Measurements from ENCODE around the gene PDE1C. TPM values are rescaled to one million over a fixed set of nuclear protein-coding genes. Genes with fewer than 3 reads are reported as not detected.

Gene PDE1C
- total RNA-seq, 2 donors from 2014 or later, result 0.26 to 0.60 TPM

DNA sequence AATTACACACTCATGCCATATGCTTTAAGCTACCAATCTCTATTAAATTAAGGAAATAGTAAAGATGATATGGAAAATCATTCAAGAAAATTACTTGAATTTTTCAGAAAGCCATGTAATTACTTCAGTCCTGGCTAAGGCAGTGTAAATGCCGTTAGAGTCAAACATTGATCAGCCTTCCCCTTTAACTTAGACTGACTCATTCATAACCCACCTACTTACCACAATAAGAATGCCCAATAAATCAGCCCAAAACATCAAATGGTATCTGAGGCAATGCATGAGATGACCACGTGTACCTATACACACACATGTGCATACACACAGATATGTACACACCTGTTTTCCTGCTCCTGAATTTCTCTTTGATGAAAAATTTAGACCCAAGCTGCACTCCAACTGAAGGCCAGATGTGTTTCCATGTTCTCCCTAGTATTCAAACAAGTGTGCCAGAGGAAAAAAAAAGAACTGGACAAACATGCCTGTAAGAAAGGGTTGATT lies 30.2 kb upstream of the PDE1C start:
- H3K9me3 Mint-ChIP-seq, result no peaks in the 10 kb centered on the region
- peaks cover 21% of the 10 kb centered on the region for H3K27me3 Mint-ChIP-seq (ENCODE audit: insufficient read depth)
- DNase-seq, result no peak
- H3K27ac Mint-ChIP-seq, result no peak overlapping the region
- no peaks in the 10 kb centered on the region for H3K36me3 ChIP-seq (ENCODE audit: control insufficient read depth, insufficient read depth, low read length)
- 93 to 100% methylated on average over 1 to 2 of the region's 2 CpGs for WGBS, 2 experiments (ENCODE audit: insufficient coverage in 1 of 2, insufficient read length in 1 of 2)
- TF ChIP-seq, protein P1, sequence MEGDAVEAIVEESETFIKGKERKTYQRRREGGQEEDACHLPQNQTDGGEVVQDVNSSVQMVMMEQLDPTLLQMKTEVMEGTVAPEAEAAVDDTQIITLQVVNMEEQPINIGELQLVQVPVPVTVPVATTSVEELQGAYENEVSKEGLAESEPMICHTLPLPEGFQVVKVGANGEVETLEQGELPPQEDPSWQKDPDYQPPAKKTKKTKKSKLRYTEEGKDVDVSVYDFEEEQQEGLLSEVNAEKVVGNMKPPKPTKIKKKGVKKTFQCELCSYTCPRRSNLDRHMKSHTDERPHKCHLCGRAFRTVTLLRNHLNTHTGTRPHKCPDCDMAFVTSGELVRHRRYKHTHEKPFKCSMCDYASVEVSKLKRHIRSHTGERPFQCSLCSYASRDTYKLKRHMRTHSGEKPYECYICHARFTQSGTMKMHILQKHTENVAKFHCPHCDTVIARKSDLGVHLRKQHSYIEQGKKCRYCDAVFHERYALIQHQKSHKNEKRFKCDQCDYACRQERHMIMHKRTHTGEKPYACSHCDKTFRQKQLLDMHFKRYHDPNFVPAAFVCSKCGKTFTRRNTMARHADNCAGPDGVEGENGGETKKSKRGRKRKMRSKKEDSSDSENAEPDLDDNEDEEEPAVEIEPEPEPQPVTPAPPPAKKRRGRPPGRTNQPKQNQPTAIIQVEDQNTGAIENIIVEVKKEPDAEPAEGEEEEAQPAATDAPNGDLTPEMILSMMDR (conservative IDR thresholded peaks at IDR 0.05), result no peak
- no peaks in the 10 kb centered on the region for H3K36me3 Mint-ChIP-seq (ENCODE audit: low read depth)
- H3K9me3 ChIP-seq (ENCODE audit: control insufficient read depth, low read length), result no peaks in the 10 kb centered on the region
- no peak overlapping the region for H3K4me3 Mint-ChIP-seq
- no peaks in the 10 kb centered on the region for H3K4me1 ChIP-seq (ENCODE audit: control insufficient read depth, insufficient read depth, low read length)
- no peak overlapping the region for H3K4me3 ChIP-seq (ENCODE audit: low read length)
- H3K27ac ChIP-seq (ENCODE audit: low read depth, low read length), result no peak overlapping the region
- no peak overlapping the region for H3K9ac ChIP-seq (ENCODE audit: extremely low read depth, low read length, poor library complexity, severe bottlenecking)
- no peaks in the 10 kb centered on the region for H3K27me3 ChIP-seq (ENCODE audit: control insufficient read depth, insufficient read depth, low read length, poor library complexity, severe bottlenecking)
- no peaks in the 10 kb centered on the region for H3K4me1 Mint-ChIP-seq

DNA sequence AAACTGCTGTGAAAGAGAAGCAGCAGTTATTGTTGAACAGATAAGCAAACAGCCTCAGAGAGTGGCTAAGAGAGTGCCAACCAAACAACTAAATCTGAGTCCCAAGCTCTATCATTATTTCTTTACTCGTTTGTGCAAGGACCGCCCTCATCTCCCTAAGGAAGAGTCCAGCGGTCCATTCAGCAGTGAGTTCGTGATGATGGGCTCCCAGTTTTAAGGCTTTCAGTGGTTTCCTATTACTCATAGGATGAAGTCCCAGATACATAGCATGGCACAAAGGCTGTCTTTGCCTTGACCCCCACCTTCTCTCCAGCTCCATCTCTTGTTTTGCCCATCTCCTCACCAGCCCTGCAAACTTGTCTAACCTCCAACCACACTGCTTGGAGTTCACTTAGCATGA lies 24.3 kb upstream of the PDE1C start:
- Mint-ChIP-seq H3K4me1 (no peaks in the 10 kb centered on the region), H3K4me3 (no peak overlapping the region), H3K36me3 (ENCODE audit: low read depth) (no peaks in the 10 kb centered on the region), H3K27me3 (ENCODE audit: insufficient read depth) (peaks cover 38% of the 10 kb centered on the region), H3K27ac (no peak overlapping the region), H3K9me3 (no peaks in the 10 kb centered on the region)
- H3K9me3 ChIP-seq (ENCODE audit: control insufficient read depth, low read length), result no peaks in the 10 kb centered on the region
- TF ChIP-seq, protein P1 (conservative IDR thresholded peaks at IDR 0.05), result no peak
- no peak overlapping the region for H3K9ac ChIP-seq (ENCODE audit: extremely low read depth, low read length, poor library complexity, severe bottlenecking)
- no peaks in the 10 kb centered on the region for H3K4me1 ChIP-seq (ENCODE audit: control insufficient read depth, insufficient read depth, low read length)
- H3K4me3 ChIP-seq (ENCODE audit: low read length), result no peak overlapping the region
- no peak for DNase-seq
- H3K36me3 ChIP-seq (ENCODE audit: control insufficient read depth, insufficient read depth, low read length), result no peaks in the 10 kb centered on the region
- no peaks in the 10 kb centered on the region for H3K27me3 ChIP-seq (ENCODE audit: control insufficient read depth, insufficient read depth, low read length, poor library complexity, severe bottlenecking)
- no peak overlapping the region for H3K27ac ChIP-seq (ENCODE audit: low read depth, low read length)
- 97 to 100% methylated on average over 4 of the region's 4 CpGs for WGBS, 2 experiments (ENCODE audit: insufficient coverage in 1 of 2, insufficient read length in 1 of 2)

DNA sequence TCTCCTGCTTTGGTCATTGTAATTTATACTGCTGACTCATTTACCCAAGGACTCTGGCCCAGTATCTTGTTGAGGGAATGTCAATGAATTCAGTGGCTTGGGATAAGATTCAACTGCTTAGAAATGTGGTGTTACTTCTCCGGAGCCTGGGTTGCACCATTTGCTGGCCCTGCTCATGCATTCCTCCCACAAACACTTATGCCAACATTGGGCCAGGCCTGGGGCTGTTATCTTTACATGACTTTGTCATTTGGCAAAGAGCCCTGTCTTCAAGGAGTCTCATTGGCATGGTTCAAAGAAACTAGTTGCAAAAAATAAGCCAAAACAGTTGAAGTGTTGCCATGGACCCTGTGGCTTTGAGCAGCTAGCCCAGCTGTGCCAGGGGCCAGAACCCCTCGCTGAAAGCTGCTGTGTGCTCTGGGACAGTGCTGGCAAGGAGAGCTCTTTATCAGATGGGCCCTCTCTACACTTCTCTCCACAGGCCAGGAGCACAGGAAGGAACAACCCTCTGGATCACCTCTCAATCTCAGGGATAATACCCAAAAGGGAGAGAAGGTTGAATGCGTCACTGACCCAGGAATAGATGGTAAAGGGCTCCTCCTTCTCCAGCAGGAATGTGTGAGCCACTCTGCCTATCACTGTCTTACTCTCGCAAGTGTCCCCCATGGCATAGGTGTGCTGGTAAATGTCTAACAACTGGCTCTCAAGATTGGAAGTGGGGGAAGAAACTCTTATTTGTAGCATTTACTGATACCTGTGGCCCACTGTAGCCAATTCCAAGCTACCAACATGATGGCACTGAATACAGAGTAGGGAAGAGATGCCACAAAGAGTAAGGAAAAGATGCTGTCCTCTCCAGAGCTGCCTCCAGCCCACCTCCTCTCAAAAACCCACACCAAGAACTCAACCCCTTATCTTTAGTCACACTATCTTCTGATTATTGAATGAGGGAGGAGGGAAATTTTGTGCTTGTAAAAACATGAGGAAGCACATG lies 23.5 kb upstream of the PDE1C start:
- Histone ChIP-seq H3K4me3 (ENCODE audit: low read length) (no peak overlapping the region), H3K27me3 (ENCODE audit: control insufficient read depth, insufficient read depth, low read length, poor library complexity, severe bottlenecking) (no peaks in the 10 kb centered on the region), H3K36me3 (ENCODE audit: control insufficient read depth, insufficient read depth, low read length) (no peaks in the 10 kb centered on the region), H3K9me3 (ENCODE audit: control insufficient read depth, low read length) (no peaks in the 10 kb centered on the region), H3K4me1 (ENCODE audit: control insufficient read depth, insufficient read depth, low read length) (no peaks in the 10 kb centered on the region), H3K27ac (ENCODE audit: low read depth, low read length) (no peak overlapping the region), H3K9ac (ENCODE audit: extremely low read depth, low read length, poor library complexity, severe bottlenecking) (no peak overlapping the region)
- Mint-ChIP-seq H3K27ac (no peak overlapping the region), H3K36me3 (ENCODE audit: low read depth) (no peaks in the 10 kb centered on the region), H3K4me1 (no peaks in the 10 kb centered on the region), H3K9me3 (no peaks in the 10 kb centered on the region), H3K4me3 (no peak overlapping the region), H3K27me3 (ENCODE audit: insufficient read depth) (peaks cover 39% of the 10 kb centered on the region)
- DNase-seq, result no peak
- TF ChIP-seq, protein P1 (conservative IDR thresholded peaks at IDR 0.05), result no peak
- 59 to 100% methylated on average over 1 to 3 of the region's 4 CpGs for WGBS, 2 experiments (ENCODE audit: insufficient coverage in 1 of 2, insufficient read length in 1 of 2)

All from endodermal cell (in vitro differentiated cells).